CD4-positive, CD25-positive, alpha-beta regulatory T cell (primary cell): ENCODE data around the gene TBC1D22A. TPM values are rescaled to one million over a fixed set of nuclear protein-coding genes. Genes with fewer than 3 reads are reported as not detected.
A peak's percentile ranks its signal among the peaks of the same experiment; 100 is the strongest.

Experiments used
- ATAC-seq, 2 donors: fragments of 150-1000 bp; cut with Tn5 transposase; one replicate each; pipeline ENCODE4 v1.10.0; 2021; ENCODE audit warnings: low read depth in 2 of 2, moderate number of reproducible peaks in 2 of 2, moderate library complexity in 1 of 2
- DNase-seq, 3 donors: peaks; one replicate each; pipeline versions ENCODE4 v3.0.0 to v3.0.0-alpha.2; 2012 to 2022; ENCODE audit warnings: mixed read lengths in 1 of 3
- H3K27ac ChIP-seq: one replicate; pipeline ENCODE4 v1.7.0; 2013; ENCODE audit warnings: mild to moderate bottlenecking, low read length; ENCODE audit not compliant: insufficient read depth, poor library complexity, severe bottlenecking
- H3K27me3 ChIP-seq: one replicate; pipeline ENCODE4 v1.7.0; 2013; ENCODE audit warnings: low read length; ENCODE audit not compliant: control insufficient read depth, insufficient read depth
- H3K36me3 ChIP-seq: one replicate; pipeline ENCODE4 v1.7.0; 2013; ENCODE audit warnings: mild to moderate bottlenecking, low read length, moderate library complexity; ENCODE audit not compliant: control insufficient read depth, insufficient read depth
- H3K4me1 ChIP-seq: 2 replicates; pipeline ENCODE4 v1.7.0; 2013; ENCODE audit warnings: mild to moderate bottlenecking, low read length; ENCODE audit not compliant: insufficient read depth, control insufficient read depth, poor library complexity, severe bottlenecking
- H3K4me3 ChIP-seq: one replicate; pipeline ENCODE4 v1.7.0; 2013; ENCODE audit warnings: low read depth, mild to moderate bottlenecking, low read length, moderate library complexity
- H3K9me3 ChIP-seq, 2 experiments: 1 replicate in 1 of 2; 2 replicates in 1 of 2; pipeline ENCODE4 v1.7.0; 2013; ENCODE audit warnings: low read length in 2 of 2, mild to moderate bottlenecking in 1 of 2, moderate library complexity in 1 of 2; ENCODE audit not compliant: control insufficient read depth in 2 of 2
- H3K27ac Mint-ChIP-seq, 3 donors: one replicate each; pipeline ENCODE4 v1.8.0; 2020 to 2022; ENCODE audit warnings: mild to moderate bottlenecking in 3 of 3, mixed read lengths in 3 of 3, moderate library complexity in 2 of 3
- H3K27me3 Mint-ChIP-seq: one replicate; pipeline ENCODE4 v1.8.0; 2022; ENCODE audit warnings: mild to moderate bottlenecking, mixed read lengths
- H3K36me3 Mint-ChIP-seq: one replicate; pipeline ENCODE4 v1.8.0; 2020; ENCODE audit warnings: mixed read lengths
- H3K4me1 Mint-ChIP-seq, 4 donors: one replicate each; pipeline ENCODE4 v1.8.0; 2020 to 2022; ENCODE audit warnings: mixed read lengths in 4 of 4, mild to moderate bottlenecking in 1 of 4
- H3K4me3 Mint-ChIP-seq, 4 donors: one replicate each; pipeline ENCODE4 v1.8.0; 2020 to 2022; ENCODE audit warnings: mild to moderate bottlenecking in 4 of 4, mixed read lengths in 4 of 4, moderate library complexity in 3 of 4
- H3K9me3 Mint-ChIP-seq, 7 donors: one replicate each; pipeline ENCODE4 v1.8.0; 2020 to 2022; ENCODE audit warnings: mixed read lengths in 7 of 7, mild to moderate bottlenecking in 3 of 7, moderate library complexity in 2 of 7
- polyA plus RNA-seq, 4 donors: library from polyadenylated mRNA; unstranded; fragments of 300-500 nt; fragmentation: Illumina TruSeq; gene quantifications; one replicate each; pipeline ENCODE4 v1.2.3, GENCODE V29; 2021
- total RNA-seq: library from RNA; stranded (reverse); gene quantifications from one replicate; pipeline ENCODE4 v1.2.3, GENCODE V29; 2022

Gene TBC1D22A
- total and polyA plus RNA-seq, 5 donors from 2014 or later: 19.8 to 42.5 (median 24.3) TPM

DNA sequence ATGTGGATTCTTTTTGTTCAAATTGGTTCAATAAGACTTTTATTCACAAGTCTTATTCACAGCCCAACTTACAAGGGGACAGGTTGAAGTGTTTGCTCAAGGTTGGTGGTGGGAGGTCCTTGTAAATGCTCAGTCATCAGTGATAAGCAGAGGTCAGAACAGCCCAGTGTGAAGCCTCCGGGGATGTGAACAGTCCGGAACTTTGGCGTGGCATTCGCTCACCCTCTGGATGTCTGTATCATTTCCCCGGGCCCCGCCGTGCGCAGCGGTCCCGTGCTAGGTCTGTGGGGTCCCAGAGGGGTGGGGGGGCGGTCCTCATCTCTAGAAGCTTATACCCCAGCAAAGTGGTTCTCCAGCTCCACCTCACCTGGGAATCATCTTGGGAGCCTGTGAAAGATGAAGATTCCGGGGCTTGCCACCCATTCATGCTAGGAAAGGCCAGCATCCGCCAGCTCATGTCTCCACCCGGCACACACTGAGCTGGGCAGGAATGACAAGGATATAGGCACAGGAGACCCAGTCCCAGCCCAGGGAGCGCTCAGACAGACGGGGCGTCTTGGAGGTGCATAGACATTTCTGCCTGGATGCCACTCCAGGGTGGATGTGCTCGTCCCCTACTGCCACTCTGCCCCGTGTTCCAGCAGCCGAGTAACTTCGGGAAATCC is 327.5 kb downstream of the TBC1D22A start:
- DNase-seq (no peak), ATAC-seq (no peak)
- Histone ChIP-seq H3K27me3 (no peaks in the 10 kb centered on the region), H3K4me1 (peaks cover 9% of the 10 kb centered on the region), H3K9me3 (peaks cover 0 to 7% of the 10 kb centered on the region in 2 experiments), H3K36me3 (no peaks in the 10 kb centered on the region), H3K27ac (no peak overlapping the region), H3K4me3 (no peak overlapping the region)
- no peaks in the 10 kb centered on the region for H3K27me3 Mint-ChIP-seq
- peaks cover 11% of the 10 kb centered on the region for H3K36me3 Mint-ChIP-seq
- peak overlapping the region; percentile 6 to 96 (median 96) for H3K27ac Mint-ChIP-seq
- peak overlapping the region in 3 of 4 donors; percentile 68 to 93 (median 83) for H3K4me3 Mint-ChIP-seq
- H3K9me3 Mint-ChIP-seq: peaks cover 0 to 3% (median 0%) of the 10 kb centered on the region in 7 donors
- H3K4me1 Mint-ChIP-seq: peaks cover 8 to 67% (median 24%) of the 10 kb centered on the region in 4 donors

DNA sequence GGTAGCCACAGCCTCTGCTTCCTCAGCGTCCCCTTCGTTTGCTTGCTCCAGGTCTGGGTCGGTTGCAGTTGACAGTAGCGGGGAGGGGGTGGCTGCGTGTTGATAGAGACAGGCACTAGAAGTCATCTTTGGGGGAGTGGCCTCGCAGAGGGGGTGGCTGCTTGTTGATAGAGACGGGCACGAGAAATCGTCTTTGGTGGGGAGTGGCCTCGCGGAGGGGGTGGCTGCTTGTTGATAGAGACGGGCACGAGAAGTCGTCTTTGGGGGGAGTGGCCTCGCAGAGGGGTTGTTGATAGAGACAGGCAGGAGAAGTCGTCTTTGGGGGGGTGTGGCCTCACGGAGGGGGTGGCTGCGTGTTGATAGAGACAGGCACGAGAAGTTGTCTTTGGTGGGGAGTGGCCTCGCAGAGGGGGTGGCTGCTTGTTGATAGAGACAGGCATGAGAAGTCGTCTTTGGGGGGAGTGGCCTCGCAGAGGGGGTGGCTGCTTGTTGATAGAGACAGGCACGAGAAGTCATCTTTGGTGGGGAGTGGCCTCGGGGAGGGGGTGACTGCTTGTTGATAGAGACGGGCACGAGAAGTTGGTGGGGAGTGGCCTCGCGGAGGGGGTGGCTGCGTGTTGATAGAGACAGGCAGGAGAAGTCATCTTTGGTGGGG is 328.3 kb downstream of the TBC1D22A start:
- Histone ChIP-seq H3K27me3 (no peaks in the 10 kb centered on the region), H3K27ac (peak overlapping the region; percentile 47), H3K9me3 (peaks cover 0 to 7% of the 10 kb centered on the region in 2 experiments), H3K4me3 (peak overlapping the region; percentile 26), H3K4me1 (peaks cover 9% of the 10 kb centered on the region), H3K36me3 (no peaks in the 10 kb centered on the region)
- DNase-seq: peak in 2 of 3 donors; percentile 66
- no peaks in the 10 kb centered on the region for H3K27me3 Mint-ChIP-seq
- peaks cover 11% of the 10 kb centered on the region for H3K36me3 Mint-ChIP-seq
- H3K9me3 Mint-ChIP-seq: peaks cover 0 to 3% (median 0%) of the 10 kb centered on the region in 7 donors
- peak overlapping the region; percentile 2 to 96 (median 96) for H3K27ac Mint-ChIP-seq
- peak overlapping the region; percentile 62 to 93 (median 76) for H3K4me3 Mint-ChIP-seq
- H3K4me1 Mint-ChIP-seq: peaks cover 5 to 69% (median 23%) of the 10 kb centered on the region in 4 donors
- no peak for ATAC-seq

DNA sequence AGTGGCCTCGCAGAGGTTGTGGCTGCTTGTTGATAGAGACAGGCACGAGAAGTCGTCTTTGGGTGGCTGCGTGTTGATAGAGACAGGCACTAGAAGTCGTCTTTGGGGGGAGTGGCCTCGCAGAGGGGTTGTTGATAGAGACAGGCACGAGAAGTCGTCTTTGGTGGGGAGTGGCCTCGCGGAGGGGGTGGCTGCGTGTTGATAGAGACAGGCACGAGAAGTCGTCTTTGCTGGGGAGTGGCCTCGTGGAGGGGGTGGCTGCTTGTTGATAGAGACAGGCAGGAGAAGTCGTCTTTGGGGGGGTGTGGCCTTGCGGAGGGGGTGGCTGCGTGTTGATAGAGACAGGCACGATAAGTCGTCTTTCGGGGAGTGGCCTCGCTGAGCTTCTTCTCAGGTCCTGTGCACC is 328.8 kb downstream of the TBC1D22A start:
- Mint-ChIP-seq H3K36me3 (peaks cover 11% of the 10 kb centered on the region), H3K27ac (peak overlapping the region; percentile 2 to 96 (median 96)), H3K4me1 (peaks cover 8 to 69% (median 25%) of the 10 kb centered on the region in 4 donors), H3K4me3 (peak overlapping the region; percentile 62 to 93 (median 76)), H3K27me3 (no peaks in the 10 kb centered on the region), H3K9me3 (peaks cover 0 to 3% (median 0%) of the 10 kb centered on the region in 7 donors)
- ATAC-seq: peak in 1 of 2 donors; percentile 56
- H3K36me3 ChIP-seq: no peaks in the 10 kb centered on the region
- H3K9me3 ChIP-seq: peaks cover 0 to 7% of the 10 kb centered on the region in 2 experiments
- DNase-seq: peak; percentile 48 to 64 (median 55)
- no peaks in the 10 kb centered on the region for H3K27me3 ChIP-seq
- H3K27ac ChIP-seq: peak overlapping the region; percentile 47
- H3K4me1 ChIP-seq: peaks cover 9% of the 10 kb centered on the region
- peak overlapping the region; percentile 26 for H3K4me3 ChIP-seq

DNA sequence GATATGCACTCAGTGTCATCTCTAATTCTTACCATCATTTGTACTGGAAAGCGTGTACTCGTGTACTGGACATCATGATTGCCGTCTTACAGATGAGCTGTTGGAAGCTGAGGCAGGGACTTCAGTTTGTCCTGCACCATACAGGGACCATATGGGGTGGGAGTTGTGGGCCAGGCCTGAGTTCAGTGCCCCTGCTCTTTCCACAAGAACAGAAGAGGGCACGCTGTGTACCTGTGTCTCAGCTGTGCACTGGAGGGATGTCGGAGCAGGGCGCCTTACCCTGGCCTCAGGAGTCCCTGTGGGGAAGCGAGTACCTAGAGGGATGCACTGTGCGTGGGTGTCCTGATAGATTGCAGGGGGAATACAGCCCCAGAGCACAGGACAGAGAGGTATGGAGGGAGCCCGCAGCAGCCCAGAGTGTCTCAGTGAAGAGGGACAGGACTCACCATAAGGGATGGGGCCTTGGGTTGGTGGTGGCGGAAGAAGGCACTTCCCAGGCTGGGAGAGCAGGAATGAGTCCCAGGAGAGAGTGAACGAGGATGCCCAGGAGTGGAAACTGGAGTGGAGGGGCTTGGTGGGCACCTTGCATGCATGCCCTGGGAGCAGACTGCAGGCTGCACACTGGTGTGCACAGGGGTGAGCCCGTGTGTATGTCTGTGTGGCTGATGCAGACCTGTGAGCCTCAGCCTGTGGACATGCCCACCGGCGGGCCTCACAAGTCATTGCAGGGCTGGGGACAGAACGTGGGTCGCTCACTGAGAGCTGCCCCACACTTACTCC is 329.7 kb downstream of the TBC1D22A start:
- peaks cover 0 to 7% of the 10 kb centered on the region in 2 experiments for H3K9me3 ChIP-seq
- Mint-ChIP-seq H3K27ac (peak overlapping the region; percentile 32 to 96 (median 96)), H3K4me3 (peak overlapping the region in 1 of 4 donors; percentile 63), H3K4me1 (peaks cover 9 to 69% (median 27%) of the 10 kb centered on the region in 4 donors), H3K36me3 (peaks cover 11% of the 10 kb centered on the region), H3K27me3 (no peaks in the 10 kb centered on the region), H3K9me3 (peaks cover 0 to 4% (median 0%) of the 10 kb centered on the region in 7 donors)
- no peak overlapping the region for H3K27ac ChIP-seq
- H3K4me1 ChIP-seq: peaks cover 9% of the 10 kb centered on the region
- H3K27me3 ChIP-seq: no peaks in the 10 kb centered on the region
- DNase-seq (no peak), ATAC-seq (no peak)
- H3K4me3 ChIP-seq: peak overlapping the region; percentile 26
- H3K36me3 ChIP-seq: no peaks in the 10 kb centered on the region

DNA sequence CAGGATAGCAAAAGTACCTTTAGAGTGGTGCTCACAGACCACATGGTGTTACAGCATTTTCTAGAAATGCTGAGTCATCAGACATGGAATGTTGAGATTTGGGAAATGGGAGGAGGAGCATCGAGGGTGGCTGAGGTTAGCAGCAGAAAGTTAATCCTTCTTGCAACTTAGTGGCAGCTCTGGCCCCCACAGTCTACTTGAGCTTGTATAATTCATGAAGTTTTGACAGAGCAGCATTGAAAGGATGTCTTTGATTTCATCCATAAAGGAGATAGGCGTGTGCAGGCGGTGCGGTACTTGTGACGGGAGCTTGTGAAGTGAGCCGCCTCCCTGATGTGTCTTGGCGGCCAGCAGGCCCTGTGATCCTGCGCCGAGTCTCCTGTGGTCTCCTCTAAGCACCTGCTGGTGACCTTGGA is 330.5 kb downstream of the TBC1D22A start:
- H3K4me1 Mint-ChIP-seq: peaks cover 9 to 66% (median 26%) of the 10 kb centered on the region in 4 donors
- no peak overlapping the region for H3K27ac Mint-ChIP-seq

DNA sequence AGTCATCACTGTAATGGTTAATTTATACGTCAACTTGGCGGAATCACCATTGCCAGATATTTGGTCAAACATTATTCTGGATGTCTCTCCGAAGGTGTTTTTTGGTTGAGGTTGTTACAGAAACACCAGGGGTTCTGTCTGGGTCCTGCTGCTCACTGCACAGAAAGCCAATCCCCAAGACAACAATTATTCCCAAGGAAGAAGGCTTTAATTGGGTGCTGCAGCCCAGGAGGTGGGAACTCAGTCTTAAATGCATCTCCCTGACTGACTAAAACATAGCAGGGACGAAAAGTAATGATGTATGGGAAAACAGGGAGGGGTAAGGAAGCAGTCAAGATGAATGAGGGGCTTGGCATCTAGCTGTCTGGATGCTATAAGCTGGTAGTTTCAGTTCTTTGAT is 331.3 kb downstream of the TBC1D22A start:
- Mint-ChIP-seq H3K4me3 (no peak overlapping the region), H3K27ac (peak overlapping the region in 1 of 3 donors; percentile 23), H3K27me3 (no peaks in the 10 kb centered on the region), H3K4me1 (peaks cover 9 to 59% (median 25%) of the 10 kb centered on the region in 4 donors), H3K9me3 (peaks cover 0 to 4% (median 0%) of the 10 kb centered on the region in 7 donors), H3K36me3 (peaks cover 11% of the 10 kb centered on the region)
- no peak for ATAC-seq
- Histone ChIP-seq H3K4me3 (no peak overlapping the region), H3K27me3 (no peaks in the 10 kb centered on the region), H3K4me1 (peaks cover 9% of the 10 kb centered on the region), H3K27ac (no peak overlapping the region), H3K9me3 (peaks cover 0 to 7% of the 10 kb centered on the region in 2 experiments), H3K36me3 (no peaks in the 10 kb centered on the region)
- DNase-seq: no peak

More for the DNA sequence above, 330.5 kb downstream of the TBC1D22A start:
- Mint-ChIP-seq H3K4me3 (no peak overlapping the region), H3K36me3 (peaks cover 11% of the 10 kb centered on the region), H3K9me3 (peaks cover 0 to 4% (median 0%) of the 10 kb centered on the region in 7 donors), H3K27me3 (no peaks in the 10 kb centered on the region)
- no peak for ATAC-seq
- no peak overlapping the region for H3K4me3 ChIP-seq
- H3K4me1 ChIP-seq: peaks cover 9% of the 10 kb centered on the region
- DNase-seq: no peak
- H3K9me3 ChIP-seq: peaks cover 0 to 7% of the 10 kb centered on the region in 2 experiments
- H3K27ac ChIP-seq: no peak overlapping the region
- H3K27me3 ChIP-seq: no peaks in the 10 kb centered on the region
- H3K36me3 ChIP-seq: no peaks in the 10 kb centered on the region

DNA sequence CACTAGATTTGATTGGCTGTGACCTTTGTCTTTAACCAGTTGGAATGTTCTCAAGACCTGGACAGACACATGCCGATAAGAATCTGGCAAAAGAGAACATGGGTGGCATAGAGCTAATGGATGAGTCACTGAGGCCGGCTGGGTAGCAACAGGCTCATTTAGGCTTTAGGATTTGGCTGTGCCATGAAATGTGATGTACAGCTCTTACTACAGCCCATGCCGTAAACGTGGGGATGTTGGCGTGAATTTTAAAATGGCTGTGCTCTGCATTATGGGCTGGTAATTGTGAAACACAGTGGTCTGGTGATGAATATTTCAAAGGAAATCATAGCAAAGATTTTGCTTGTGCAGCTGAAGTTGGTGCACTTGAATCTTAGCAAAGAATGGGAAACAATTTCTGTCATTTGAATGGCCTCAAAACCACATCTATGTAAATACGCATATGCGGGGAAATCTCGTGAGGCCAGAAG is 332.4 kb downstream of the TBC1D22A start:
- Histone ChIP-seq H3K4me1 (peaks cover 8% of the 10 kb centered on the region), H3K4me3 (no peak overlapping the region), H3K27ac (no peak overlapping the region), H3K27me3 (no peaks in the 10 kb centered on the region), H3K9me3 (peaks cover 0 to 7% of the 10 kb centered on the region in 2 experiments), H3K36me3 (no peaks in the 10 kb centered on the region)
- Mint-ChIP-seq H3K27ac (peak overlapping the region in 1 of 3 donors; percentile 37), H3K27me3 (no peaks in the 10 kb centered on the region), H3K9me3 (peaks cover 0 to 4% (median 0%) of the 10 kb centered on the region in 7 donors), H3K4me1 (peaks cover 9 to 50% (median 21%) of the 10 kb centered on the region in 4 donors), H3K36me3 (peaks cover 11% of the 10 kb centered on the region), H3K4me3 (peak overlapping the region in 1 of 4 donors; percentile 62)
- ATAC-seq (no peak), DNase-seq (no peak)
